NCI-H82 treated with DMSO at 0.1 percent for 48 hours (cell line): ENCODE data around the gene TLX2.

Source experiments
- DNase-seq: peaks from one replicate; lab custom pipeline; 2025; ENCODE audit not compliant: unreplicated experiment; lab: John Stamatoyannopoulos, UW

TLX2 gene

DNA sequence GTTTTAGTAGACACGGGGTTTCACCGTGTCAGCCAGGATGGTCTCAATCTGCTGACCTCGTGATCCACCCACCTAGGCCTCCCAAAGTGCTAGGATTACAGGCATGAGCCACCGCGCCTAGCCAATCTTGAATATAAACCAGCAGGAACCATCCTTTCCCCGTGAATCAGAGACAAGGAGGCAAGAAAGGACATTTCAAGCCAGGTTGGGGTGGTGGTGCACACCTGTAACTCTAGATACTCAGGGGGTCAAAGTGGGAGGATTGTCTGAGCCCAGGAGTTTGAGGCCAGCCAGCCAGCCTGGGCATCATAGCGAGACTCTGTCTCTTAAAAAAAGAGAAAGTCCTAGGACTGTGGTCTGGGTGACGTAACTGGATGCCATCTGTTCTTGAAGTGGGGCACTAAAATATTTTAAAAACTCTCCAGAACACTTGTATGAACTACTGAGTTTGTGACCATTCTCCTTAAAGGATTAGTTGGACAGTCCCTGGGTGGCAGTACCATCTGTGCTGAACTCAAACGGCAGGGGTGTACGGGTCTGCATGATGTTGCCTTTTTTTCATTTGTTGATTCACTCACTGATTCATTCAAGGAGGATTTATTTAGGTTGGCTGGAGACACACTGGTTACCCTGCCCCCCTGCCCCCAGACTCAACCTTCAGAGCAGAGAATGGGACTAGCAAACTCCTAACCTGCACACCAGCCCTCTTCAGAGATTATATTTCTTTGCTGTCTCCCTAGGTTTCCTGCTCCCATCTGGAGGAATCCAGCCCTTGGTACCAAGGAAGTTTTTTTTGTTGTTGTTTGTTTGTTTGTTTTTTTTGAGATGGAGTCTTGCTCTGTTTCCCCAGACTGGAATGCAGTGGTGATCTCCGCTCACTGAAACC is 2.9 kb upstream of the TLX2 start:
- peak; percentile 76 for DNase-seq

GRCh38 chr2:74512744-74513604 is 1.3 kb upstream of the TLX2 start:
- peak; percentile 86 for DNase-seq

DNA sequence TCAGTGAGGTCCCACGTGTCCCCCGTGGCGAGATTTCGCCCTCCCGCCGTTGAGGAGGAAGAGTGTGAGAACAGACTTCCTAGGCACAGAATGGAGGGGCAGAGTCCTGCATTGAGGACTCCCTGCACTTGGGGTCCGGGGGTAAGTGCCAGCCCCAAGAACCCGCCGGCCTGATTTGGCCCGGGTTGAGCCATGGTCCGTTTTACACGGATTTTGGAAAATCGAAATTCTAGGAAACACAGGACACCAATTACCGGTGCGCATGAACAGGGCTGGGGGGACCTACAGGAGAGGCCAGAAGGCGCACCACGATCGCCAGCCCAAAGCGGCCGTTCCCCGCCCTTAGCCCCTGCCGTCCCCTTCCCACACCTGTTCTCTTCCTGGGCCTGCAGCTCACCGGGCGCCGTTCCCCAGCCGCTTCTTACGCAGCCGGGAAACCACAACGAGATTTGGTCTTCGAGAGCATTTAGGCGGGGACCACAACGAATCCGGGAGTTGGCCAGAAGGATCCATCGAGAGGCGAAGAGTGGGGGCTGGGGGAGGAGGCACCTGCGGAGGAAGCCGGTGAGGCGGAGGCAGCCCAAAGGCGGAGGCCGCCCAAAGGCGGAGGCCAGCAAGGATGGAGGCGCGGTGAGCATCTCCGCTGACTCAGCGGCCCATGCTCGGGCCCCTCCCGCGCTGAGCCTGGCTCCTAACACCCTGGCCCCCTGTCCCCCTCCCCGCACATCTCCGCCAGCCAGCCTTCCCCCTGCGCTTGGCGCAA is 464 bp upstream of the TLX2 start:
- DNase-seq = peak; percentile 81

DNA sequence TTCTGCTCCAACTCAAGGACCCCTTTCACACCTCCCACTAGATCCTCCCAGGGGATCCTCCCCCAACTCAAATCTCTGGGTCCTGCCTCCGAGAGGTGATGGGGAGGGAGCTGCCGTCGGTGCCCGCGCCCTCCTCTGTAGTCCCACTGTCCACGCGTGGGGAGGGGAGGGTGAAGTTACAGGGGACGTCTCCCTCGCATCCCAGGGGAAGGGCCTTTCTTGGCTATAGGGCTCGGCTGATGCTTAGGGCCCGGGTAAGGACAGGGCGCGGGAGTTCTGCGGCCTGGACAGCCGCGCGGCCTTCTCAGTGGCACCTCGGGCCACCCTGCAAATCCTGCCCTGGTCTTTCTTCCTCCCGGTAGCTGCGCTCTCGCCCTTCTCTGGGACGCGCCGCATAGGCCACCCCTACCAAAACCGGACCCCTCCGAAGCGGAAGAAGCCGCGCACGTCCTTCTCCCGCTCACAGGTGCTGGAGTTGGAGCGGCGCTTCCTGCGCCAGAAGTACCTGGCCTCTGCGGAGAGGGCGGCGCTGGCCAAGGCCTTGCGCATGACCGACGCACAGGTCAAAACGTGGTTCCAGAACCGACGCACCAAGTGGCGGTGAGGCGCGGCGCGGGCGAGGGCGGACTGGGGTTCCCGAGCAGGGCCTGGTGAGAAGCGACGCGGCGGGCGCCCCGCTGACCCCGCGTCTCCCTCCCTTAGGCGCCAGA is 1.2 kb downstream of the TLX2 start:
- no peak for DNase-seq

- DNase-seq = peak; percentile 23
Measured at GRCh38 chr2:74515981-74516633, 1.9 kb downstream of the TLX2 start.

- no peak for DNase-seq
Measured at GRCh38 chr2:74516650-74517049, 2.4 kb downstream of the TLX2 start.

GRCh38 chr2:74522516-74522915 is 8.3 kb downstream of the TLX2 start:
- DNase-seq = no peak

DNA sequence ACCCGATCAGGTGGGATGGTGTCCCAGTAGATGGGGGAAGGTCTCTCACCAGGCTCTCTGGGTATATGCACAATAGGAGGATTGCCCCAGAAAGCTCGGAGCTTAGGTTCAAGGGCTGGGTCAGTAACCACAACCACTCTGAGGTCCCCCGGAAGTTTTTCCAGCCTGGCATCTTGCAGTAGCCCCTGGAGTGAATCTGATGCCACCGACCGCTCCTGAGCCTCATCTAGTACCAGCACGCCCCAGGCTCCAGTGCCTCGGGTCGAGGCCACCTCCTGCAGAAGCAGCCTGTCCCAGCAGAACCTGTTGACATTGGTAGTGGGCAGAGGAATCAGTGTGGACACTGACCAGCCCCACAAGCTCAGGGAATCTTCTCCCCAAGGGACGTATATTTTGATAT is 9.8 kb downstream of the TLX2 start:
- no peak for DNase-seq

- no peak for DNase-seq
Measured at GRCh38 chr2:74524955-74525716, 10.9 kb downstream of the TLX2 start.

DNA sequence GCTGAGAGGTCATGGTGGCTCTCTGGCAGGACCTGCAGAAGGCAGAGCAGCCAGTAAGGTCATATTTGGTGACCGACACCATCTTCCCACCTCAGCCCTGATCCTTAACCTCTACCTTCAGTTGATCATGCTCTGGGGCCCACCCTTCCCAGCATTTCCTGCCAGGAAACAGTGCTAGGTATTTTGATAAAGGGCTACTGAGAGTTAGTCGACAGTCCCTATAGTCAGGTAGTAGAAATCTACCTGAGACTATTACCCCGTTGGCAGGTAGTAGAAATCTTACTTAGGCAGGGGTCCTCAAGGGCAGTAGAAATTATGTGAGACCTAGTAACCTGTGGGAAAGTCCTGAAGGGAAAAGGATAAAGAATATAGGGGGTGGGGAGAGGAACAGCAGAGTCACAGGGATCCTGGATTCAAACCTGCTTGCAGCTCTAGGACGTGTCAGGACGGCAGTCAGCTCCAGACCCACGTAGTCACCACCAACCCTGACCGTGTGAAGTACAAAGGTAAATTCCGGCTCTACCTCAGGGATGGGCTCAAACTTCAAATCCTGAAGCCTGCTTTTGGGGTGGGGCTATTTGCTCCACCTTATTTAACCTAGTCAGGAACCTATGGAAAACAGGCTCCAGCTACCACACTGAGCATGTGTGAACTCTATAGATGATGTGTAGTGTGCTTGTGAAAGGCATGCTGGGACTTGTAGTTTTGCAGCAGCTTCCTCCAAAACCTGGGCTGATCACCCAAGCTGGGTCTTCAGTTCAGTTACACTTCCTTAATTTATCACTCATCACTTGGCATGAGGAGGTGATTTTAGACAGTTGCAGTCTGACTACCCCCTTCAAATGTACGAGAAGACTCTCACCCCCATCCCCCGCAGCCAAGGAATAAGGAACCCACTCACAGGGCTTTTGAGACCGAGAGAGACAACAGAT is 11.7 kb downstream of the TLX2 start, which contains the start of gene DQX1:
Gene DQX1 (minus strand): TSS at position 515 of the 932 bp plus-strand sequence. CDS start 502 bp downstream, at position 13.
- peak; percentile 18 for DNase-seq

DNA sequence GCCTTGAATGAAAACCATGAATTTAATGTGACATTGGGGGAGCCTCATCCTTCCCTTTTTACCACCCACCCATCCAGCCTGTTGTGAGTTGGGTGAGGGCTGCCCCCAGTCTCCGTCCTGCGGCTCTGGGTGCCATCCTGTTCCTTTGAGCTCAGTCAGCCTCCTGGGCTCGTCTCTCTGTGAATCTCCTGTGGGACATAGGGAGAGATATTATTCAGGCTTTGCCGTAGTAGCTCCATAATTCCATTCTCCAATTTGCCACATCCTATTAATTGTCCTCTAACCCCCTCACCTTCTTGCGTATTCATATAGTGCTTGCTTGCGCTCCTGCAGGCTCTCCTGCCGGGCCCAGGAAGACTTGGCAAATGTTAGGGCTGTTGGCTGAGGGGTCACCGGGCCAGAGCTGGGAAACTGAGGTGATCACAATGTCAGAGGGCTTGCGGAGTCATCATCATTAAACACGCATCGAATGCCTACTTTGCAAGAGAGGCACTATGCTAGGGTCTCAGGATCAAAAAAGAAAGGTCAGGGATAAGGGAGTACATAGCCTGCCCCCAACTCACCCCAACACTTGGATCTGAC is 12.5 kb downstream of the TLX2 start:
- DNase-seq = no peak

- DNase-seq = no peak
Measured at GRCh38 chr2:74527741-74528140, 13.5 kb downstream of the TLX2 start.

- no peak for DNase-seq
Measured at GRCh38 chr2:74528600-74529356, 14.5 kb downstream of the TLX2 start.

GRCh38 chr2:74529357-74530238 is 15.3 kb downstream of the TLX2 start, which contains the start of the genes AUP1 and HTRA2:
Gene AUP1 (minus strand): TSS chr2:74529706. CDS start chr2:74529629, 77 bp downstream.
Gene HTRA2 (plus strand): TSS chr2:74529933. CDS start chr2:74530007, 74 bp downstream.
- DNase-seq = peak; percentile 94

DNA sequence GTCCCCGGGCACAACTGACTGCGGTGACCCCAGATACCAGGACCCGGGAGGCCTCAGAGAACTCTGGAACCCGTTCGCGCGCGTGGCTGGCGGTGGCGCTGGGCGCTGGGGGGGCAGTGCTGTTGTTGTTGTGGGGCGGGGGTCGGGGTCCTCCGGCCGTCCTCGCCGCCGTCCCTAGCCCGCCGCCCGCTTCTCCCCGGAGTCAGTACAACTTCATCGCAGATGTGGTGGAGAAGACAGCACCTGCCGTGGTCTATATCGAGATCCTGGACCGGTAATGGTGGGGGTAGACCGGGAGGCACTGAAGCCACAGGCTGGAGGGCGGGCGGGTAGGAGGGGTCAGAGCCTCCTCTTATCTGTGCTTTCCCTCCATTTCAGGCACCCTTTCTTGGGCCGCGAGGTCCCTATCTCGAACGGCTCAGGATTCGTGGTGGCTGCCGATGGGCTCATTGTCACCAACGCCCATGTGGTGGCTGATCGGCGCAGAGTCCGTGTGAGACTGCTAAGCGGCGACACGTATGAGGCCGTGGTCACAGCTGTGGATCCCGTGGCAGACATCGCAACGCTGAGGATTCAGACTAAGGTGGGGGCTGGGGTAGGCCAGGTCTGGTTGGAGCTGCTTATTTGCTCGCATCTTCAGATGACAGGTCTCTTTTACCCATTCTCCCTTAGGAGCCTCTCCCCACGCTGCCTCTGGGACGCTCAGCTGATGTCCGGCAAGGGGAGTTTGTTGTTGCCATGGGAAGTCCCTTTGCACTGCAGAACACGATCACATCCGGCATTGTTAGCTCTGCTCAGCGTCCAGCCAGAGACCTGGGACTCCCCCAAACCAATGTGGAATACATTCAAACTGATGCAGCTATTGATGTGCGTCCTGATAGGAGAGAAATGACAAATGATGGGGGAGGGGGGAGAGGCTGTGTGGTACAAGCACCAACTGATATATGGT is 16.3 kb downstream of the TLX2 start:
- DNase-seq = no peak
